GM19468 (cell line): ENCODE data around the gene ARPC5L.
"Not testable (repeated sequence)": the region's sequence is repeated elsewhere in the genome, so short reads cannot be mapped to it uniquely, and the experiment has no call there.

Experiments
- ATAC-seq: cut with Tn5 transposase; IDR thresholded peaks from one replicate; pipeline ENCODE4 v1.9.1; 2021; ENCODE audit warnings: mild to moderate bottlenecking, moderate library complexity, moderate number of reproducible peaks; ENCODE audit not compliant: unreplicated experiment; ENCODE audit errors: extremely low read depth

Gene ARPC5L

DNA sequence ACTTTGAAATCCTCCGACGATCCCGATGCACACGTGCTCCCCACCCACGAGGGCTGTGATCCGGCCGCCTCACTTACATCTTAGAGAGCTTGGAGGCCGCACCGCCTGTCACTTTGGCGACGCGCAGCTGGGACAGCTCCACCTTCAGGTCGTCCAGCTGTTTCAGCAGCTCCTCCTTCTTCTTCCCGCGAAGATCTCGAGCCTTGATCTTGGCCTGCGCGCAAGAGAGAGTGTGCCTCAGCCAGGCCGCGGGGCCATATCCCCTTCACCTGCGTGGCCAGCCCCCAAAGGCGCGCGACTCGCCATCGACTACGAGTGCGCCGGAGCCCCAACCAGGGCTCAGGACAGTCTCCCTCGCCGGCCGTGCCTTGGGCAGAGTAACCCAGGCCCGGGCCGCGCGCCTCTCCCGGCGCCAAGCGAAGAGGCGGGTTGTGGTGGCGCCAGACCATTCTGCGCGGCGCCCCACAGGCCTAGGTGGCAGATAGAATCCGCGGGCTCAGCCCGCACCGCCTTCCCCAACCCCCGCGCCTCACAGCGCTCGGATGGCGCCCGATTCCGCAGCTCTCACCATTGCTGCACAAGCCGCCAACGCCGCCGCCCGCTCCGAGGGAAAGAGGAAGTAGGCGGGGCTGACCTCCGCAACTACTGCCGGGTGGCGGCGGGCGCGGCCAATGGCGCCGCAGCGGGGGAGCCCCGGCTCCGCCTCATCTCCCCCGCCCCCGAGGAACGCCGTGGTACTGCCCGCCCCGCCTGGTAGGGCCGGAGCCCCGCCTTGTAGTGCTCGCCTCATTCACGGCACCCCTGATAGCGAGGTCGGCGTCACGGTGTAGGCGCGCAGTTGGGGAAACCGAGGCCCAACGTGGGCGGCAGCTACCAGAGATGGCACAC lies at the start of gene ARPC5L, which contains the start of gene RPL35:
Gene ARPC5L, plus strand, starts transcription at position 789 of the 888 bp plus-strand sequence. CDS start 7,161 bp downstream, outside the sequence.
Gene RPL35, minus strand, starts transcription at position 616 of the 888 bp plus-strand sequence. Its CDS starts 45 bp downstream, at position 571.
- ATAC-seq = peak; percentile 73

- ATAC-seq = no peak
These were observed 49.5 kb upstream of the ARPC5L start for GRCh38 chr9:124812441-124812876.

- no peak for ATAC-seq
These were observed 48.9 kb upstream of the ARPC5L start for GRCh38 chr9:124813041-124813440.

GRCh38 chr9:124813501-124814163 lies 48.3 kb upstream of the ARPC5L start:
- ATAC-seq = no peak

- no peak for ATAC-seq
These were observed 47.8 kb upstream of the ARPC5L start for GRCh38 chr9:124814164-124814535.

GRCh38 chr9:124815601-124816000 lies 46.3 kb upstream of the ARPC5L start:
- no peak for ATAC-seq

- ATAC-seq = no peak
These were observed 43.3 kb upstream of the ARPC5L start for GRCh38 chr9:124818431-124819281.

GRCh38 chr9:124820698-124821623 lies 41.0 kb upstream of the ARPC5L start:
- no peak for ATAC-seq

DNA sequence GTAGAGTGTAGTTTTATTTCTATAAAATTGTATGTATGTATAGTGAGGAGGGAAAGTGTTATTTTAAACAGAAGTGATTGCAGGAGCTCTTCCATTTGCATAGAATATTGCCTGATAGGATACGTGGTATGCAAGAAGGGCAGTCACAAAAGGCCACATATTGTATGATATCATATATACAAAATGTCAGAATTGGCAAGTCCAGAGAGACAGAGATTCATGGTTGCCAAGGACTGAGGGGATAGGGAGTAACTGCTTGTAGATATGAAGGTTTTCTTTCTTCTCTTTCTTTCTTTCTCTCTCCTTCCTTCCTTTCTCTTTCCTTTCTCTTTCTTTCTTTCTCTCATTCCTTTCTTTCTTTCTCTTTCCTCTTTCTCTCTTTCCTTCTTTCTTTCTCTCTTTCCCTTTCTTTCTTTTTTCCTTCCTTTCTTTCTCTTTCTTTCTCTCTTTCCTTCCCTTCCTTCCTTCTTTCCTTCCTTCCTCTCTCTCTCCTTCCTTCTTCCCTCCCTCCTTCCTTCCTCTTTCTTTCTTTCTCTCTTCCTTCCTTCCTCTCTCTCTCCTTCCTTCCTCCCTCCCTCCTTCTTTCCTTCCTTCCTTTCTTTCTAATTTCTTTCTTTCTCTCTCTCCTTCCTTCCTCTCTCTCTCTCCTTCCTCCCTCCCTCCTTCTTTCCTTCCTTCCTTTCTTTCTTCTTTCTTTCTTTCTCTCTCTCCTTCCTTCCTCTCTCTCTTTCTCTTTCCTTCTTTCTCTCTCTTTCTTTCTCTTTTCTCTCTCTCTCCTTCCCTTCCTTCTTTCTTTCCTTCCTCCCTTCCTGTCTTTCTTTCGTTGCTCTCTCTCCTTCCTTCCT lies 33.2 kb upstream of the ARPC5L start:
- no peak for ATAC-seq

- no peak for ATAC-seq
These were observed 32.6 kb upstream of the ARPC5L start for GRCh38 chr9:124829334-124829669.

GRCh38 chr9:124830593-124830992 lies 31.3 kb upstream of the ARPC5L start:
- no peak for ATAC-seq

- no peak for ATAC-seq
These were observed 30.1 kb upstream of the ARPC5L start for GRCh38 chr9:124831642-124832364.

DNA sequence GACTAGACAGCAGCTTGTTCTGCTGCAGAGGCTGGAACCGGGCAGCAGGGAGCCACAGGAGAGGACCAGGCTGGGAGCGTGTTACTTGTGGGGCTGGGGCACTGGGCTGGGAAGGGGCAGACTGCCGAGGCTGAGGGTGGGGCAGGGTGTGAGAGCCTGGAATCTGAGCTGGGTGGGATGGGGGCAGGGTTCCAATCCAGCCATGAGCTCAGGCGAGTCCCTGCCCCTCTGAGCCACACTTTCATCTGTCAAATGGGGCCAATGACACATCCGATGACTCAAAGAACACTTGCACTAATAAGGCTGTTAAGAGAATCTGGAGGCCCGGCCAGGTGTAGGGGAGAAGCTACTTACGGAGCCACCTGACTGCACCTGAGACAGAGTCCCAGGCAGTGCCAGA lies 27.3 kb upstream of the ARPC5L start:
- no peak for ATAC-seq

DNA sequence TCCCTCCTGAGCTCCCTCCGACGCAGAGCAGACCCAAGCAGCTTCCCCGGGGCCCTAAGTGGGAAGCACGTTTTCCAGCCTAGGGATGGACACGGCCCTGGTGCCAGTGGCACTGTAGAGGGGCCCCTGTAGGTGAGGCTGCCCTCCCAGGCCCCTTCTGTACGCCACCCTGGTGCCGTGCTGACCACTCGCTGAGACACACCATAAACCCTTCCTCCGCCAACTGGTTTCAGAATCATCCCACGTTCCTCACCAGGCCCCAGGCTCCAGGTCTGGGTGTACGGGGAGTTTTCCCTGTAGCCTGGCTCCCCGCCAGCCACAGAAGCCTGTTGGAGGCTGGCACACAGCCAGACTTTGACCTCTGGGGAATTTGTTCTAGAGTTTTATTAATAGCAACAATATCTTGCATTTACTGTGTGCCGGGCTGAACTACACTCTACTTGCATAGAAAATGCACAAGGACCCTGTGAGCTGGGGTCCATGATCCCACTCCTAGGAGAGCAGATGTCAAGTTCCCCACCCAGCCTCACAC lies 26.8 kb upstream of the ARPC5L start:
- no peak for ATAC-seq

DNA sequence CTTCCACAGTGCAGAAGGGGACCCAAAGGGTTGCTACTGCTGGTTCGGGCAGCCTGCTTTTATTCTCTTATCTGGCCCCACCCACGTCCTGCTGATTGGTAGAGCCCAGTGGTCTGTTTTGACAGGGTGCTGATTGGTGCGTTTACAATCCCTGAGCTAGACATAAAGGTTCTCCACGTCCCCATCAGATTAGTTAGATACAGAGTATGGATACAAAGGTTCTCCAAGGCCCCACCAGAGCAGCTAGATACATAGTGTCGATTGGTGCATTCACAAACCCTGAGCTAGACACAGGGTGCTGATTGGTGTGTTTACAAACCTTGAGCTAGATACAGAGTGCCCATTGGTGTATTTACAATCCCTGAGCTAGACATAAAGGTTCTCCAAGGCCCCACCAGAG lies 23.8 kb upstream of the ARPC5L start:
- not testable (repeated sequence) for ATAC-seq

GRCh38 chr9:124838567-124839275 lies 23.2 kb upstream of the ARPC5L start:
- ATAC-seq = not testable (repeated sequence)
